ENCODE results near the gene NUDT22.

DNA sequence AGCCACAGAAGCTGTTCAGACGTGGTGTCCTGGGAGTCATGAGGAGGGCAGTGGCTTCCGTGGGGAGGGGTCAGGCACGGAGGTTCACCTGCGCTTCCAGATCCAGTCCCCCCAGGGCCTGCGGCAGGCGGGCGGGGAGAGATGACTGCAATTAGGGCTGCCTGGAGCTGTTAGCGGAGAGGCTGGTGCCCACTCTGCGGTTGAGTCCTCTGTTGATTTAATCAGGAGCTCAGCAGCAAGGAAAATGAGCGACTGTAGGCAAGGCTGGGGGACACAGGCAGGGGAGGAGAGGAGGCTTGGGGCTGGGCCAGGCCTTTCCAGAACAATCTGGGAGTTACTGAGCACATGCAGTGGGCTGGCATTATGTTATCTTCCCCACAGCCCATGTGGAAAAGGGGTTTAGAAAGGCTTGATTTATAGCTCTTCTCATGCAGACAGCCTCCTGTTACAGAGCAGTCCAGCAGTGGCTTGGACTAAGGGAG lies 38.3 kb downstream of the NUDT22 start:
- TF ChIP-seq POLR2A (IDR thresholded peaks at IDR 0.05; ENCODE audit: low read depth, low read length): no peak
- TF ChIP-seq TAF1 (IDR thresholded peaks at IDR 0.05; ENCODE audit: borderline replicate concordance, low read depth, low read length): no peak

Data from GM12892 (cell line).